SKM-1 treated with dmso at 0.1 percent for 144 hours (cell line): ENCODE measurements around the gene FIBP.
"Not testable (repeated sequence)": the region's sequence is repeated elsewhere in the genome, so short reads cannot be mapped to it uniquely, and the experiment has no call there.

Source experiments
- DNase-seq: peaks from one replicate; lab custom pipeline; 2025; ENCODE audit not compliant: unreplicated experiment; lab: John Stamatoyannopoulos, UW

Gene FIBP

DNA sequence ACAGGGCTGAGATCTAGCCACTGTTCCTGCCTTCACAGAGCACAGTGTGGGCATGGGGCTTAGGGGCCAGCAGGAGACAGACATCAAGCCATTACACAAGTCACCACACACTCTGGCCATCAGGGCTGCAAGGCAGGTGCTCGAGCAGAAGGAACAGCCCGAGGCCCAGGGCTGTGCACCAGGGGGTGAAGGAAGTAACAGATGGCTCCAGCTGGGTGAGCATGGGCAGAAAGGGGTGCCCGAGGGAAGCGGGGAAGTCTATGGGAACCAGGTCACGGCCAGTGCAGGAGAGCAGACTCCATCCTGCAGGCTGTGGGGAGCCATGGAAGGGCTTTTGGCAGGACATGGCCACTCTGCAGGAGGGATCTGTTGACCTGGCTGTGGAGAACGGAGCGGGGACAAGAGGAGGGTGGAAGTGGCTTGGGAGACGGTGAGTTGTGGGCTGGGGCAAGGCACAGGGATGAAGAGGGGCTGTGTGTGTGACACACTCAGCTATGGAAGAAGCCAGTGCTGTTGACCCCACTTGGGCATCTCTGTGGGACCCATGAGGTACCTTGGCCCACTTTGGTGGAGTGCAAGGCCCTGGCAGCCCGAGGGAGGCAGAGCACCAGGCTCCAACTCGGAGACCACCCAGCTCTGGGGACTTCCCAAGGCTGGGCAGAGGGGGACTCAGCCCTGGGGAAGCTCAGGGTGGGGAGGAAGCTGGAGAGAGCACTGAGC lies 27.0 kb upstream of the FIBP start:
- no peak for DNase-seq

GRCh38 chr11:65912845-65913244 lies 24.6 kb upstream of the FIBP start:
- no peak for DNase-seq

GRCh38 chr11:65911682-65912568 lies 23.7 kb upstream of the FIBP start:
- peak; percentile 27 for DNase-seq

- no peak for DNase-seq
These were observed 19.6 kb upstream of the FIBP start for GRCh38 chr11:65907878-65908277.

GRCh38 chr11:65906602-65907001 lies 18.3 kb upstream of the FIBP start:
- DNase-seq, result no peak

GRCh38 chr11:65903715-65904114 lies 15.4 kb upstream of the FIBP start:
- no peak for DNase-seq

GRCh38 chr11:65903068-65903481 lies 14.8 kb upstream of the FIBP start:
- DNase-seq, result no peak

DNA sequence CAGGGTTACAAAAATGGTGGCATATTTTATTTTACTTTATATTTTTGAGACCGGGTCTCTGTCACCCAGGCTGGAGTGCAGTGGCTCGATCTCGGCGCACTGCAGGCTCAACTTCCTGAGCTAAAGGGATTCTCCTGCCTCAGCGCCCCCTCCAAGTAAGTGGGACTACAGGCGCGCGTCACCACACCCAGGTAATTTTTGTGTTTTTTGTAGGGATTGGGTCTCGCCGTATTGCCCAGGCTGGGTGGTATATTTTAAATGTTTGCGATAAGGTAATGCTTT lies 12.6 kb upstream of the FIBP start:
- no peak for DNase-seq

DNA sequence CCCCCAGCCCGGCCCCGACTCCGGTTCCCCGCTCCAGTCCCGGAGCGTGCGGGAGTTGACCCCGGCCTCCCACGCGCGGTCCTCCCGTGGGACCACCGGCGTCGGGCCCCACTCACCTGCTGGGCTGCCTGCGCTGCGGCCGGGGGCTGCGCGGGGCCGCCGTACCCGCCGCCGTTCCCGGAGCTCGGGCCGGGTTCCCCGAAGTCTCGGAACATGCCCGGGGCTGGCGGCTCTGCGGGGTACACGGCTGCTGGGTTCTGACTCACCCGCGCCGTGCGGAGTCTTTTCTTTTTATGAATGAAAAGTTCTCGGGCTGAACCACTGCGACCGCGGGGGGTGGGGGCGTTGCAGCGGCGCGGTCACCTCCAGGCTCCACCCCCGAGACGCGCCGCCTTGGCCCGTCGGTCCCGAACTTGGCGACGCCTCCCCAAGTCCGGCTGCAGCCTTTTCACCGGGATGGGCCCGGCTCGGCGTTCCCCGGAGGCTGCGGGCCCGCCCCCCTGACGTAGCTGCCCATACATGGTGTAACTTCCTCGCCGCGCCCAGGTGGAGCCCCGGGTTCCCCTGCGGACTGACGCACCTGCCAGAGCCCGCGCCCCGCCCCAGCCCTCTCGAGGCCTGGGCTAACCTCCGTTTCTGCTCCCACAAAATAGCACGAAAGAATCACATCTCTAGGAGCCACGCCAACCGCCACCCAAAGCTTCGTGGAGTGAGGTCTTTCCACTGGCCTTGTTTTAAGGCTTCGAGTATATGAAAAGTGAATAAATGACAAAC lies 12.0 kb upstream of the FIBP start, which contains the start of gene FOSL1:
Gene FOSL1 (minus strand): TSS at position 264 of the 774 bp plus-strand sequence. CDS start 49 bp downstream, at position 215.
- DNase-seq, result peak; percentile 83

DNA sequence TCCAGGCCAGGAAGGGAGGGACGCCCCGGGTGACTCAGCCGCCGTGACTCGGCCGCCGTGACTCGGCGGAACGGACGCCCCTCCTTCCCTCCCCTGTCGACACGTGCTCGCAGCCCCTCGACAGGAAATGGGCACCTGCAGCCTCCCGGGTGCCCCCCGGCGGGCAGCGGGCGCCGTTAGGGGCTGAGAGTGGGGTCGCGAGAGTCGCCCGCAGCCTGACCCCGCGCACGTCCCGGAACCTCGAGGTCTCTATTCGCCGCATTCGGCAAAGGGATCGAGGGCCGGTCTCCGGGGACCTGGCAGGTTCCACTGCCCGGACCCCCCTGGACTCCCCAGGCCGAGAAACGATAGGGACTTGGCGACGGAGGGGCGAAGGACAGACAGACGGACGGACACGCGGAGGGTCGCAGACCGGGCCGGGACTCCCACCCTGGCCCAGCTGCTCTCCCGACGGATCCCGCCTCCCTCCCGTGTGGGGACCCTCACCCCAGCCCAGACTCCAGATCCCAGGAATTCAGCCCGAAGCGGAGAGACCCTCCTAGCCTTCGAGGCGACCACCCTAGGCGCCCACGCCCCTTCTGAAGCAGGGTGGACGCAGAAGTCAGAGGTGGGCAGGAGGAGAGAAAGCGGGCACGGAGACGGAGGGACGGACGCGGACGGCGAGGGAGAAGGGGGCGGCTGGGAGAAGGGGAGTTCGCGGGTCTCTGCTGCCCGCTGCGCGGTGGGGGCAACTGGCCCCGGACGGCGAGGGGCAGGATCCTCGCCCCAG lies 11.3 kb upstream of the FIBP start:
- no peak for DNase-seq

DNA sequence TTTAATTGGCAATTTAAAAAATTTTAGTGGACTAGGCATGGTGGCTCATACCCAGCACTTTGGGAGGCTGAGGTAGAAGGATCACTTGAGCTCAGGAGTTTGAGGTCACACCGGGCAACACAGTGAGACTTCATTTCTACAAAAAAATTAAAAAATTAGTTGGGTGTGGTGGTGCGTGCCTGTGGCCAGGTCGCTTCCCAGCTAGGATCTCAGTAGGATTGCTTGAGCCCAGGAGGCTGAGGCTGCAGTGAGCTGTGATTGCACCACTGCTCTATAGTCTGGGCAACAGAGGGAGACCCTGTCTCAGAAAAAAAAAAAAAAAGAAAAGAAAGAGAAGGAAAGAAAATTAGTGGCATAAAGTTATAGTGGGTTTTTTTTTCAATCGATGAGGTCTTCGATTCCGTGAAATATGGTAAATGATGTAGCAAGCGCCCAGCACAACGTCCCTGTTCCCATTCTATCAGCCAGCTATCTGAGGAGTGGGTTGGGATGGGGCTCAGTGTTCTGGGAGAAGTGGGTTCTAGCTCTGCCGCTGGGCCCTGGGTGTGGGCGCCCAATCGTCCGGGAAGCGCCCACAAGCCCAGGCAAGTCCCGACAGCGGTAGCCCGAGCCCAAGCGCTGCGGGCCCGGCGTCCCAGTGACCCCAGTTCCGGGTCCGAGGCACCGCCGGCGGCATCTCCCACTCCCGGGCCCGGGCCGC lies 10.5 kb upstream of the FIBP start:
- peak; percentile 34 for DNase-seq

GRCh38 chr11:65897020-65897471 lies 8.8 kb upstream of the FIBP start:
- DNase-seq, result no peak

DNA sequence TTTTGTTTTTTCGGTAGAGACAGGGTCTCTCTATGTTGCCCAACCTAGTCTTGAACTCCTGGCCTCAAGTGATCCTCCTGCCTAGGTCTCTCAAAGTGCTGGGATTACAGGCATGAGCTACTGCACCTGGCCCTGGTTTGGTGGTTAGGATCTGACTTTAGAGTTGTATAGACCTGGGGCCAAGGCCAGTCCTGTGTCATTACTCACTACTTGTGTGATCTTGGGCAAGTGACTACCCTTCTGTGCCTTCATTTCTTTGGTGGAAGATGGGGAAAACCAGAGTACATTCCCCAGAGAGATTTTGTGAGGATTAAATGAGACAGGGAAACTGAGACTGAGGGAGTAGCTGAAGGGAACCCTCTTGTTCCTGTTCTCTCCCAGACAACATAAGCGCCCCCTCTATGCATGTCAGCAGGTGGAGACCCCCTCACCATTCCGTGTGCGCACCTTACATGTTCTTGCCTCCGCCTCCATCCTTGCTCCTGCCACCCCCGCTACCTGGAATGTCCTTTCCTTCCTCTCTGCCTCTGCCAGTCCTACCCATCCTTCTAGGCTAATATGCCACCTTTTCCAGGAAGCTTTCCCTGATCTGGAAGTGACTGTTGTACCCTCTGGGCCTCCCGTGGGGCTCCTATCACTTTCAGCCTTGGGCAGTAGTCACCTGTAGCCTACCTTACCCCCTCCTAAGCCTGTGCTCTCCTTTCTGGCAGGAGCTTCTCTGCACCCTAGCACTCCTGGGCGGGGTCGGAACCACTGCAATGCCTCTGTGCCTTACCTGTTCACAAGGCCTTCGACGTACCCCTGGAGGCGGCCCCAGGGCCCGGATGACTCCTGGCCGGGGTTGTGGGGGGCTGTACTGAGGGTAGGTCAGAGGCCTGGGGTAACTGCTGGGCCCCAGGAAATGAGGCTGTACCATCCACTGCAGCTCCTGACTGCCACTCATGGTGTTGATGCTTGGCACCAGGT lies 8.0 kb upstream of the FIBP start:
- no peak for DNase-seq

GRCh38 chr11:65895482-65895981 lies 7.3 kb upstream of the FIBP start:
- no peak for DNase-seq

- DNase-seq, result no peak
These were observed 5.8 kb upstream of the FIBP start for GRCh38 chr11:65894034-65894591.

DNA sequence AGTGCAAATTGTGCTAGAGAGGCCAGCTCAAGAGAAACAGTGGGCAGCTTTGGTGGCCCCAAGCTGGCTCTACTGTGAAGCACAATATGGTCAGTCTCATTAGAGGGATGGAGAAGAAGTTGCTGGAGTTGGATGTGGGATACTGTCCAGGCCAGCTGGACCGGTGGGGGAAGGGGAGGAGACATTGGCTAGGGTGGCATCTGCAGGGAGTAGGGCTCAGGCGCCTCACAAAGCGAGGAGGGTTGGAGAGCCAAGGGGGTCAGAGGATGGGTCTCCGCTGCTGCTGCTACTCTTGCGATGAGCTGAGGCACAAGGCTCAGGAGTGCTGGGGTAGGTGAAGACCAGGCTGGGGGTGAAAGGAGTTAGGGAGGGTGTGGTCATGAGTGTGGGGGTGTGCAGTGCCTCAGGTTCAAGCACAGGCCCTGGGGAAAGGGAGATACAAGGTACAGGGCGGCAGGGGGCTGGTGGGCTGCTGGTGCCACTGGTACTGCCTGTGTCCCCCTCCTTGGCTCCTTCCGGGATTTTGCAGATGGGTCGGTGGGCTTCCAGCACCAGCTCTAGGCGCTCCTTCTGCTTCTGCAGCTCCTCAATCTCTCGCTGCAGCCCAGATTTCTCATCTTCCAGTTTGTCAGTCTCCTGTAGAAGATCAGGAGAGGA lies 4.5 kb upstream of the FIBP start:
- no peak for DNase-seq

DNA sequence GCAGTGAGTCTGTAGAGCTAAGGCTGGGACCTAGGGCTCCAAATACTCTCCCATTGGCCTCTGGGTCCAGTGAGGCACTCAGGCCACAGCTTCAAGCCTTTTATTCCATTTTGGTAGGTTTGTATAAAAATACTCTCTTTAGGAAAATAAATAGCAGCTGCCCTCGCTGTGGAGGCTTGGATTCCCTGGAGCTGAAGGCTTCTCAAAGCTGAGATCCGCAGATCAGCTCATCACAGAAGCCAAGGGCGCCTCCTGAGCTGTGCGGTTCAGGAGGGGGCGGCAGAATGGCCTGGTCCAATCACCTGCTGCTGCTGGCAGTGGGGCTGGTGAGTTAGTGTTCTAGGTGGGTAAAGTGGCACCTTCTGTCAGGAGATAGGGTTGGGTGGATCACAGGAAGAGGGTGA lies 3.9 kb upstream of the FIBP start:
- DNase-seq, result not testable (repeated sequence)
